SJCRH30 (cell line): Measurements from ENCODE around the gene STX8. TPM values are rescaled to one million over a fixed set of nuclear protein-coding genes. Genes with fewer than 3 reads are reported as not detected.
A peak's percentile ranks its signal among the peaks of the same experiment; 100 is the strongest.

Experiments
- DNase-seq, 2 experiments: peaks; one replicate each; pipeline ENCODE4 v3.0.0-alpha.2; 2015 to 2020
- H3K27ac ChIP-seq: fragments of 250-450 bp; sonication (Bioruptor Pico); 2 replicates; pipeline ENCODE4 v1.5.1; 2020; ENCODE audit warnings: mild to moderate bottlenecking, moderate library complexity
- H3K27me3 ChIP-seq: fragments of 250-450 bp; sonication (Bioruptor Pico); 2 replicates; pipeline ENCODE4 v1.5.1; 2020; ENCODE audit warnings: mild to moderate bottlenecking, moderate library complexity
- H3K36me3 ChIP-seq: fragments of 250-450 bp; sonication (Bioruptor Pico); 2 replicates; pipeline ENCODE4 v1.5.1; 2020; ENCODE audit warnings: mild to moderate bottlenecking, moderate library complexity
- H3K4me1 ChIP-seq: fragments of 250-450 bp; sonication (Bioruptor Pico); 2 replicates; pipeline ENCODE4 v1.5.1; 2020; ENCODE audit warnings: mild to moderate bottlenecking, moderate library complexity
- H3K4me3 ChIP-seq: fragments of 250-450 bp; sonication (Bioruptor Pico); 2 replicates; pipeline ENCODE4 v1.5.1; 2020; ENCODE audit warnings: mild to moderate bottlenecking, moderate library complexity
- H3K9me3 ChIP-seq: fragments of 250-450 bp; sonication (Bioruptor Pico); replicated peaks from 2 replicates; pipeline ENCODE4 v1.5.1; 2020; ENCODE audit warnings: mild to moderate bottlenecking, moderate library complexity
- total RNA-seq: library from RNA; depleted of rRNA; stranded (reverse); fragments of >200 nt; shearing (Covaris generic); gene quantifications from 2 replicates; pipeline ENCODE4 v1.2.3, GENCODE V29; 2014

The STX8 gene
- total RNA-seq, 1 experiment from 2014 or later = 47.1 TPM

GRCh38 chr17:9536061-9536460 lies 39.6 kb downstream of the STX8 start:
- no peaks in the 10 kb centered on the region for H3K36me3 ChIP-seq
- no peak overlapping the region for H3K4me3 ChIP-seq

GRCh38 chr17:9533441-9533840 lies 42.2 kb downstream of the STX8 start:
- Histone ChIP-seq H3K4me3 (no peak overlapping the region), H3K36me3 (no peaks in the 10 kb centered on the region), H3K27ac (no peak overlapping the region), H3K4me1 (no peaks in the 10 kb centered on the region), H3K9me3 (no peaks in the 10 kb centered on the region), H3K27me3 (no peaks in the 10 kb centered on the region)
- DNase-seq = no peak

More at GRCh38 chr17:9536061-9536460, 39.6 kb downstream of the STX8 start:
- no peaks in the 10 kb centered on the region for H3K27me3 ChIP-seq
- H3K27ac ChIP-seq = no peak overlapping the region
- H3K9me3 ChIP-seq = no peaks in the 10 kb centered on the region
- DNase-seq = no peak
- no peaks in the 10 kb centered on the region for H3K4me1 ChIP-seq

GRCh38 chr17:9532715-9533114 lies 42.9 kb downstream of the STX8 start:
- Histone ChIP-seq H3K27me3 (no peaks in the 10 kb centered on the region), H3K9me3 (no peaks in the 10 kb centered on the region), H3K4me1 (no peaks in the 10 kb centered on the region), H3K4me3 (no peak overlapping the region), H3K36me3 (no peaks in the 10 kb centered on the region), H3K27ac (no peak overlapping the region)
- DNase-seq = no peak

GRCh38 chr17:9531034-9531433 lies 44.6 kb downstream of the STX8 start:
- H3K4me1 ChIP-seq = no peaks in the 10 kb centered on the region
- DNase-seq = no peak

DNA sequence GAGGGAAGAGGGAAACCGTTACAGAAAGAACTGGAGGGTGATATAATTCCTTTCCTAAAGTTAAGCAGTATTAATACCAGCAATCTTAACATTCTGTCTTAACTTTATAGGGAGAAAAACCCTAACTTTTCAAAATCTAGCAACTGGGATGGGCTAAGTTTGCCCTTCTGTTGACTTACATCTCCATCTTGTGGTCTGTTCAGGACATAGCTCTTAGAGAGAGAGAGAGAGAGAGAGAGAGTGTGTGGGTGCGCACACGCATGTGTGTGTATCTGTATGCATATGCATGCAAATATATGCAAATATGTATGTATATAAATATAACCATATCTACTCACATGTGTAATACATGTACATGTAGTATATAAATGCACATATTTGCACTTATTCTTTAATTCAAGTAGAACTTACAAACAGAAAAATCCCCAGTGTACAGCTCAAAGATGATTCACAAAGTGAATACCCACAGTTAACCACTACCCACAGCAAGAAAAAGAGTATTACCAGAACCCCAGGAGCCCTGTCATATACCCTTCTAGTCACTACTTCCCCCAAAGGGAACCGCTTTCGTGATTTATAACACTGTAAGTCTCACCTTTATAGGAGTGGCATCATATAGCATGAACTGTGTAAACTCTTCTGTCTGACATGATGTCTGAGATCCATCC lies 46.5 kb downstream of the STX8 start:
- DNase-seq = peak in 1 of 2 experiments; percentile 45
- no peaks in the 10 kb centered on the region for H3K4me1 ChIP-seq
- no peaks in the 10 kb centered on the region for H3K27me3 ChIP-seq
- no peaks in the 10 kb centered on the region for H3K9me3 ChIP-seq
- H3K27ac ChIP-seq = no peak overlapping the region
- H3K4me3 ChIP-seq = no peak overlapping the region
- no peaks in the 10 kb centered on the region for H3K36me3 ChIP-seq

More at GRCh38 chr17:9531034-9531433, 44.6 kb downstream of the STX8 start:
- H3K4me3 ChIP-seq = no peak overlapping the region
- no peaks in the 10 kb centered on the region for H3K36me3 ChIP-seq
- no peak overlapping the region for H3K27ac ChIP-seq
- H3K9me3 ChIP-seq = no peaks in the 10 kb centered on the region
- no peaks in the 10 kb centered on the region for H3K27me3 ChIP-seq

DNA sequence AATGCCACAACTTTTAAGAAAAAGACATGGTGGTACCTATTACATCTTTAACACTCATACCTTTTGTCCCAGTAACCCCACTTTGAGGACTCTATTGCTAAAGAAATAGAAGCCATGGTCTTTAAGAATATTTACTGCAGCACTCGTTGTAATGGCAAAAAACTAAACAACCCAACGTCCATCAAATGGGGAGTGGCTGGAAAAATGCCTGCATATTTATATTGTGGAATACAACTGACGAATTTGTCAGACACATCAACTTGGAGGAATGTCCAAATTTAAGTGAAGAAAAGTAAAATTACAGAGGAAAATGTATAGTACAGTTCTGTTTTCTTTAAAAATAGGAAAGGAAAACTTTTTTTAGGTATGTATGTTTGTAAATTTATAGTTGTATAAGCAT lies 47.8 kb downstream of the STX8 start:
- Histone ChIP-seq H3K4me3 (no peak overlapping the region), H3K9me3 (no peaks in the 10 kb centered on the region), H3K27ac (no peak overlapping the region), H3K27me3 (no peaks in the 10 kb centered on the region), H3K4me1 (no peaks in the 10 kb centered on the region), H3K36me3 (no peaks in the 10 kb centered on the region)
- no peak for DNase-seq

DNA sequence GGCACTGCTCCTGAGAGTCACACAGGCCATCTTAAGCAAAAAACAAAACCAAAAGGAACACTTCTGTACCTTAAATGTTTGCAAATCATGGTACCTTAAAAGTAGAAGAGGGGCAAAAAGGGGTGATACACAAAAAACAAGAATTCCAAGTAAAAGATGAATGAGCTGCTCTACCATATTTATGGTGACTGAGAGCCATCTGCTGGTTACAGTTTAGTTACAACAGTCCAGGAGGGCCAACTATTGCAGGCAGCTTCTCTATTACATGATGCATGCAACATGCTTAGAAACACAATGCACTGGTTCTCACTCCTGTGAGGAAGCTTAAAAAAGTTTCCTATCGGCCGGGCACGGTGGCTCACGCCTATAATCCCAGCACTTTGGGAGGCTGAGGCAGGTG lies 53.5 kb downstream of the STX8 start:
- H3K36me3 ChIP-seq = no peaks in the 10 kb centered on the region
- H3K27me3 ChIP-seq = no peaks in the 10 kb centered on the region
- no peaks in the 10 kb centered on the region; the same call in 1 of the 2 replicates for H3K4me1 ChIP-seq
- H3K27ac ChIP-seq = no peak overlapping the region
- peak; percentile 22 to 69 for DNase-seq
- H3K4me3 ChIP-seq = no peak overlapping the region
- no peaks in the 10 kb centered on the region for H3K9me3 ChIP-seq

DNA sequence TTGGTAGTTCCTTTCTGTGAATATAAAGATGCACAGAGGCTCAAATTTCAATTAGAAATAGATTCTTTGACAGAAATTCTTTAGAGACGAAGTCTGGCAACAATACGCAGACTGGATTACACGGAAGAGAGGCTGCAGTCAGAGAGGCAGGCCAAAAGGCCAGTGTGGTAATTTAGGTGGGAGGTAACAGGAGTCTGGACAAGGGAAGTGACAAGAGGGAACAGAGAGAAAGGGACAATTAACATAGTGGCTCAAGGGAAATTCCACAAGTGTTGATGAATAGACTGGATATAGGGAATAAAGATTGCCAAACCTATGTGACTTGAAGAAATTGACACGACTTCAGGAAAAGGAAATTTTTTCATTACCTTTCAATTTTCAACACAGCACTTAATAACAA lies 54.6 kb downstream of the STX8 start:
- Histone ChIP-seq H3K4me1 (no peaks in the 10 kb centered on the region; the same call in 1 of the 2 replicates), H3K4me3 (no peak overlapping the region), H3K27ac (no peak overlapping the region), H3K36me3 (no peaks in the 10 kb centered on the region), H3K27me3 (no peaks in the 10 kb centered on the region), H3K9me3 (no peaks in the 10 kb centered on the region)
- DNase-seq = peak in 1 of 2 experiments; percentile 5

DNA sequence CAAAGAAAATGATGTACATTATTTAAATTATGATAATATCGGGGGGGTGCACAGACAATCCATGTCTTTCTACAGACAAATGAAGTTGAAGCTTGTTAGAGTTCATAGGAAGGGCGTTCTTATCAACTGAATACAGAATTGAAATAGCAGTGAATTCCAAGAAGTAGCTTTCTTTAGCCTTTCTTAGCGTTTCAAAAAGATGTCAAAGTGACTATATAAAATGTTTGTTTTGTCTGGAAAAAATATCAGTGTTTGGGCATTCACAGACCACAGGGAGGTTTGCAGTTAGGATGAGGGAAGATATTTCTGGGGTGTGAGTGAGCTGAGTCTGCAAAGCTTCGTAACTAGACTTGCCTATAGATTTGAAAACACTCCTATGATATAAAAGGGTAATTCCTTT lies 55.0 kb downstream of the STX8 start:
- H3K27me3 ChIP-seq = no peaks in the 10 kb centered on the region
- DNase-seq = no peak
- no peaks in the 10 kb centered on the region for H3K9me3 ChIP-seq
- no peaks in the 10 kb centered on the region; the same call in 1 of the 2 replicates for H3K4me1 ChIP-seq
- no peaks in the 10 kb centered on the region for H3K36me3 ChIP-seq
- H3K27ac ChIP-seq = no peak overlapping the region
- H3K4me3 ChIP-seq = no peak overlapping the region

GRCh38 chr17:9519583-9520272 lies 55.9 kb downstream of the STX8 start:
- no peak overlapping the region for H3K4me3 ChIP-seq
- no peaks in the 10 kb centered on the region for H3K36me3 ChIP-seq
- DNase-seq = no peak
- no peaks in the 10 kb centered on the region for H3K9me3 ChIP-seq
- no peaks in the 10 kb centered on the region; the same call in 1 of the 2 replicates for H3K4me1 ChIP-seq
- no peaks in the 10 kb centered on the region for H3K27me3 ChIP-seq
- H3K27ac ChIP-seq = no peak overlapping the region

DNA sequence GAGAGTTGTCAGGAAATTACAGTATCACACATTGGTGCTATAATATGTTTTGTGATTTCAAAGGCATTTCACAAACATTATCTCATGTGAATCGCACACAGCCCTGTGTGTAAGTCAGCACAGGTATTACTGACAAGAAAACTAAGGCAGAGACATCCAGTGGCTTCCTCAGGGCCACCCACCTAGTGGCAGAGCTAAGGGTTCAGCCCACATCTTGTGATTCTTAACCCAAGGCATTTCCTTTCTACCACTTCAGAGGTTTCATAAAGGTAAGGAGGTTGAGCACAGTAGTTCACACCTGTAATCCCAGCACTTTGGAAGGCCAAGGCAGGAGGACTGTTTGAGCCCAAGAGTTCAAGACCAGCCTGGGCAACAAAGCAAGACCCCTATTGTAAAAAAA lies 58.2 kb downstream of the STX8 start:
- H3K4me3 ChIP-seq = no peak overlapping the region
- H3K9me3 ChIP-seq = no peaks in the 10 kb centered on the region
- H3K4me1 ChIP-seq = no peaks in the 10 kb centered on the region; the same call in 1 of the 2 replicates
- no peak overlapping the region for H3K27ac ChIP-seq
- no peaks in the 10 kb centered on the region for H3K36me3 ChIP-seq
- no peaks in the 10 kb centered on the region for H3K27me3 ChIP-seq
- no peak for DNase-seq

DNA sequence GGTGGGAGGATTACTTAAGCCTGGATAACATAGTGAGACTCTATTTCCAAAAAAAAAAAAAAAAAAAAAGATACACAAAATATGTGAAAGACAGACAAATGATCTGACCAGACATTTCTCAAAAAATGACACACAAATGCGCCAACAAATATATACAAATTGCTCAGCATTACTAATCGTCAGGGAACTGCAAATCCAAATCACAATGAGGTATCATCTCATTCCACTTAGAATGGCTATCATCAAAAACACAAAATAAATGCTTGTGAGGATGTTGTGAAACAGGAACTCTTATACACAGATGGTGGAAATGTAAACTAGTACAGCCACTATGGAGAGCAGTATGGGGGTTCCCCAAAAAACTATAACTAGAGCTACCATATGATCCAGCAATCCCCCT lies 62.4 kb downstream of the STX8 start:
- H3K4me1 ChIP-seq = no peaks in the 10 kb centered on the region
- H3K9me3 ChIP-seq = no peaks in the 10 kb centered on the region
- H3K4me3 ChIP-seq = no peak overlapping the region
- no peak overlapping the region for H3K27ac ChIP-seq
- H3K36me3 ChIP-seq = no peaks in the 10 kb centered on the region
- H3K27me3 ChIP-seq = no peaks in the 10 kb centered on the region
- no peak for DNase-seq

DNA sequence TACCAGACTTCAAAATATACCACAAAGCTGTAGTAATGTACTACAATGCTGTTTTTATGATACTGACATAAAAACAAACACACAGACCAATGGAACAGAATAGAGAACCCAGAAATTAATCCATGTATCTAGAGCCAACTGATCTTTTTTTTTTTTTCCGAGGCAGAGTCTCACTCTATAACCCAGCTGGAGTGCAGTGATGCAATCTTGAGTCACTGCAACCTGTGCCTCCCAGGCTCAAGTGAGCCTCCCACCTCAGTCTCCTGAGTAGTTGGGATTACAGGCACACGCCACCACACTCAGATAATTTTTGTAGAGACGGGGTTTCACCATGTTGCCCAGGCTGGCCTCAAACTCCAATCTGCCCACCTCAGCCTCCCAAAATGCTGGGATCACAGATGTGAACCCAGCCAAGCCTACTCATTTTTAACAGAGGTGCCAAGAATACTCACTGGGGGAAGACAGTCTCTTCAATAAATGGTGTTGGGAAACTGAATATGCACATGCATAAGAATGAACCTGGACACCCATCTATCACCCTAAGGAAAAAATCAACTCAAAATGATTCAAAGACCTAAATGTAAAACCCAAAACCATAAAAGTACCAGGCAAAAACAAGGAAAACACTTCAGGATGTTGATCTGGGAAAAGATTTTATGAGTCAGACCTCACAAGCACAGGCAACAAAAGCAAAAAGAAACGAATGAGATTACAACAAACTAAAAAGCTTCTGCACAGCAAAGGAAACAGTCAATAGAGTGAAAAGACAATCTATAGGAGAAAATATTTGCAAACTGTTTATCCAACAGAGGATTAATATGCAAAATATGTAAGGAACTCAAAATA lies 63.1 kb downstream of the STX8 start:
- Histone ChIP-seq H3K36me3 (no peaks in the 10 kb centered on the region), H3K27me3 (no peaks in the 10 kb centered on the region), H3K27ac (no peak overlapping the region), H3K4me3 (no peak overlapping the region), H3K9me3 (no peaks in the 10 kb centered on the region), H3K4me1 (no peaks in the 10 kb centered on the region)
- no peak for DNase-seq

- H3K4me3 ChIP-seq = no peak overlapping the region
- no peak overlapping the region for H3K27ac ChIP-seq
- H3K27me3 ChIP-seq = no peaks in the 10 kb centered on the region
- DNase-seq = no peak
- no peaks in the 10 kb centered on the region for H3K36me3 ChIP-seq
- H3K9me3 ChIP-seq = no peaks in the 10 kb centered on the region
- no peaks in the 10 kb centered on the region for H3K4me1 ChIP-seq
These were observed 66.3 kb downstream of the STX8 start for GRCh38 chr17:9509236-9509816.

- no peak overlapping the region for H3K27ac ChIP-seq
- no peaks in the 10 kb centered on the region for H3K36me3 ChIP-seq
- H3K4me3 ChIP-seq = no peak overlapping the region
- no peaks in the 10 kb centered on the region for H3K4me1 ChIP-seq
- no peak for DNase-seq
- H3K9me3 ChIP-seq = no peaks in the 10 kb centered on the region
- no peaks in the 10 kb centered on the region for H3K27me3 ChIP-seq
These were observed 76.6 kb downstream of the STX8 start for GRCh38 chr17:9499041-9499440.
